ENCODE data around the gene SLC25A13. TPM values are rescaled to one million over a fixed set of nuclear protein-coding genes. Genes with fewer than 3 reads are reported as not detected.

The SLC25A13 gene
- total RNA-seq, 1 donor from 2014 or later = 96.4 TPM

GRCh38 chr7:96216373-96216772, 105.5 kb downstream of the SLC25A13 start:
- DNase-seq (ENCODE audit: low spot score) = no peak
- no peak for ATAC-seq

- ATAC-seq (peak; percentile 61), DNase-seq (ENCODE audit: low spot score) (no peak)
Measured at GRCh38 chr7:96212474-96212873, 109.4 kb downstream of the SLC25A13 start.

GRCh38 chr7:96211954-96212353, 109.9 kb downstream of the SLC25A13 start:
- DNase-seq (ENCODE audit: low spot score) (no peak), ATAC-seq (peak; percentile 66)

- peak; percentile 41 for ATAC-seq
- DNase-seq (ENCODE audit: low spot score) = no peak
Measured at GRCh38 chr7:96205665-96206064, 116.2 kb downstream of the SLC25A13 start.

DNA sequence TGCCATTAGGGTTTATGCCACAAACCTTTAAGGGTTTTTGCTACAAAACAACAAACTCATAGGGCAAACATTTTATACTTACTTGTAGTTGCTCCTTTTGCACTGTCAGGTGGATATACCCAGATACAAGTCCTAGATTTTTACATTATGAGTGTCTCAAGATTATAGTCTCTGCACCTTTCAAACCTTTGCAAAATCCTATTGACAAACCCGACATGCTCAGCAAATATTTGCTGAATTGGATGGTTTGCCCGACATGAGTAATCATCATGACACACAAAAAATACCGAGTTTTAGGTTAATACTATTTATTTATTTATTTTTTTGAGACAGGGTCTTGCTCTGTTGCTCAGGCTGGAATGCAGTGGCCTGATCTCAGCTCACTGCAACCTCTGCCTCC, 117.3 kb downstream of the SLC25A13 start:
- no peak for ATAC-seq
- DNase-seq (ENCODE audit: low spot score) = no peak

DNA sequence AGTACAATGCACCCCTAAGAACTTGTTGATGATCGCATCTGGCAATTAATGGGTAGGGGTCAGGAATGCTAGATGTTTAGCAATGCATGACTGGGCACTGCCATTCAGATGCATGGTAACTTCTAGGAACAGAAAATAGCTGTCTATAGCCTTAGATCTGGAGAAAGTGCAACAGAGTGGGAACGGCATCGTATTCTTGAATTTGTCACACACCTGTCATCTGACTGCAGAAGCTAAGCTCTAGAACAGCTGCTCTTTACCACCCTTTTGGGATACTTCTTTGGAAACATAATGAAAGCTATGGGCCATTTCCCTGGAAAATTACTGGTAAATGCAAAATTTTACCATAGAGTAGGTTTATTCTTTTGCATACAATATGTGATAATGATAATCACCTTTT, 118.1 kb downstream of the SLC25A13 start:
- DNase-seq (ENCODE audit: low spot score) (no peak), ATAC-seq (no peak)

GRCh38 chr7:96202102-96202501, 119.8 kb downstream of the SLC25A13 start:
- no peak for ATAC-seq

GRCh38 chr7:96200740-96201139, 121.2 kb downstream of the SLC25A13 start:
- DNase-seq (ENCODE audit: low spot score) = no peak
- no peak for ATAC-seq

More at GRCh38 chr7:96202102-96202501, 119.8 kb downstream of the SLC25A13 start:
- DNase-seq (ENCODE audit: low spot score) = no peak

DNA sequence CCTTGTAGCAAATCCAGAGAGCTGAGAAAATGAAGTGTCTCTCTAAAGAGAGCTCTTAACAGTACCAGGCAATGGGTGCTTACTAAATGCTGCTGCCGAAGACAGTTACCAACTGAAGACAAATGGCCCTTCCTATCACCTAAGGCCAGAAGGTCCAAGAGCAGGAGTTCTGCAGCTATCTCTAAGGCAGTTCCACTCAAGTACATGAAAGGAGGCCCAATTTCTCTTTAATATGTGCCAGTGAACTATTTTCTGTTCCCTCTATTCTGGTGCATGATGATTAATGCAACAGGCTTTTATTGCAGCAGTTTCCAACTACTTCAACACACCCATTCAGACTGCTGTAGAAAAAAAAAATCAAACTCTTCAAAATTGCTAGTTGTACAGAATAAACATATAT, 122.5 kb downstream of the SLC25A13 start:
- no peak for DNase-seq (ENCODE audit: low spot score)
- no peak for ATAC-seq

- ATAC-seq (no peak), DNase-seq (ENCODE audit: low spot score) (no peak)
Measured at GRCh38 chr7:96198047-96198636, 123.8 kb downstream of the SLC25A13 start.

GRCh38 chr7:96196676-96197075, 125.2 kb downstream of the SLC25A13 start:
- DNase-seq (ENCODE audit: low spot score) = no peak
- ATAC-seq = no peak

GRCh38 chr7:96189129-96189820, 132.6 kb downstream of the SLC25A13 start:
- peak; percentile 90 for ATAC-seq
- peak; percentile 79 for DNase-seq (ENCODE audit: low spot score)

GRCh38 chr7:96188591-96188991, 133.3 kb downstream of the SLC25A13 start:
- ATAC-seq = no peak
- no peak for DNase-seq (ENCODE audit: low spot score)

GRCh38 chr7:96188174-96188581, 133.7 kb downstream of the SLC25A13 start:
- no peak for DNase-seq (ENCODE audit: low spot score)
- no peak for ATAC-seq

DNA sequence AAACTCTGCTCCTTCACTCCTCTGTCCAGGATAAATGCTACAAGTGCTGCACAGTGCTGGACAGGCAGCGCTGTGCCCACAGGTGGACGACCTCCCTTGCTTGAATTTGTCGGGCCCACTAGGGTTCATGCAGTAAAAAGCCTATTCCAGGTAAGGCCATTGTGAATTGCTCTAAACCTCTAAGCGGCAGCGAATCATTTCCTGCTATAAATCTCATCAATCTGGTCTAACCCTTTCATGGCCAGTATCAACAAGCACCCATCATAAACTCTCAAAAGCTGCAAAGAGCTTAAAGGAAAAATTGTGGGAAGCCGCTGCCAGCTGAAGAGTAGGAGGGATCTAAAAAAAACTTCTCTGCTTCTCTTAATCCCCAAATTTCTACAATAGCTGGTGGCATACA, 134.2 kb downstream of the SLC25A13 start:
- ATAC-seq = no peak
- no peak for DNase-seq (ENCODE audit: low spot score)

DNA sequence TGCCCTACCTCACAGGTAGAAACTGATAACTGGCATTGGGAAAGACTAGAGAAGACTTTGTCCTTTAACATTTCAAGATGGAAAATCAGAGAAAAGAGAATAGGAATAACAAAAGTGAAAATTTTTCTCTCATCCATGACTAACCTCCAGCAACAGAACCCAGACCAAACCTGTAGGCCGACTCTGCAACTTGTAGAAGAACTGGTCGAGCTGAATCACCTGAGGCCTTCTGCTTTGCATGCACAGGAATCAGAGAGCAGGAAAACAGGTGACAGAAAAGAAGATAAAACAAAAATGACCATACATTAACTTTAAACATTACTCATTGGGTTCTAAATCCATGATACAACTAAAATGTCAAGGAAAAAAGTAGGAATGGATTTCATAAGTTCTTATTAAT, 137.1 kb downstream of the SLC25A13 start:
- no peak for DNase-seq (ENCODE audit: low spot score)
- ATAC-seq = no peak

GRCh38 chr7:96183163-96183670, 138.7 kb downstream of the SLC25A13 start:
- peak; percentile 71 for ATAC-seq
- DNase-seq (ENCODE audit: low spot score) = no peak

DNA sequence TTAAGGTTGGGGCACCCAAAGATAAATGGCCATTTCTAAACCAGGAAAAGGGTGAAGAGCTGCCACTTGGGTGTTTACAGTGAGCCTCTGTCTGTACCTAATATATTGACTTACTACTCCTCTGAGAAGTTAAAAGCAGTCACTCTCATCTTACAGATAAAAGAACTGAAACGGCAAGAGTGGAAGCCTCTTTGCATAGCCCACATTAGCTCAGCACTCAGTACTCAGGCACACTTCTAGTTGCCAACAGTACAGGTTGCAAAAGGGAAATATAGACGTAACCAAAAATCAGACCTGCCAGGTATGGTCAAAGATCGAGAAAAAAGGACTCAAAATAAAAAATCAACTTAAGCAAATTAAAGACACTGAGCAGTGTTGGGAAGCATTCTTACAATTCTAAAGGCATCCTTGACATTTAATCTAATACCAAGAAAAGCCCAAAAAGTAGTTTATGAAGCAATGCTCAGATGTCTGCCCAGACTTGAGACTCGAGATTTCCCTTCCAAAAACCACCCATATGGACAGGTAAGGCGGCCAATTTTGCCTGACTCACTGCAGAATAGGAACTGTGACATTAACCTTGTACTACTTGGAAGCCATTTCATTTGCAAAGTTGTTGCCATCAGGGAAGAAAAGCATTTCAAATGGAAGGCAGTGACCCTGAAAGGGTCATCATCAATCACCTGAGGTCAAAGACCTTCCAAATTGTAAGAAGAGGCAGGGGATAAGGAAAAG, 139.3 kb downstream of the SLC25A13 start:
- peak; percentile 82 for ATAC-seq

GRCh38 chr7:96181174-96181573, 140.7 kb downstream of the SLC25A13 start:
- no peak for ATAC-seq
- no peak for DNase-seq (ENCODE audit: low spot score)

More for the DNA sequence above, 139.3 kb downstream of the SLC25A13 start:
- no peak for DNase-seq (ENCODE audit: low spot score)

DNA sequence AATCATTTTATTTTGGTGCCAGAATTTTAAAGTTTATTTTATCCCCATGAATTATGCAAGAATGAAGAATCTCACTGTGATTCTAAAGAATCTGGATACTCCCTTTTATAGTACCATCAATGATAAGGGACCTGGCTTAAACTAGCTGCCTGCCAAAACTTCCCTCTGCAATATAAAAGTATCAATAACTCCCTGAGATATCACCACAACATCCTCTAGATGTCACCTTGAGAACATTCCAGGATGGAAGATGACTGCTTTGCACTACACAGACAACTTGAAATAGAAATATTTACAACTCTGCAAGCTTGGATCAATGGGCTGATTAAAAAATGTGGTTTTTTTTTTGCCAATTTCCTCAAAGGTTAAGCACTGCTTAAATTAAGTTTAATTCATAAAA, 142.1 kb downstream of the SLC25A13 start:
- ATAC-seq (no peak), DNase-seq (ENCODE audit: low spot score) (no peak)

DNA sequence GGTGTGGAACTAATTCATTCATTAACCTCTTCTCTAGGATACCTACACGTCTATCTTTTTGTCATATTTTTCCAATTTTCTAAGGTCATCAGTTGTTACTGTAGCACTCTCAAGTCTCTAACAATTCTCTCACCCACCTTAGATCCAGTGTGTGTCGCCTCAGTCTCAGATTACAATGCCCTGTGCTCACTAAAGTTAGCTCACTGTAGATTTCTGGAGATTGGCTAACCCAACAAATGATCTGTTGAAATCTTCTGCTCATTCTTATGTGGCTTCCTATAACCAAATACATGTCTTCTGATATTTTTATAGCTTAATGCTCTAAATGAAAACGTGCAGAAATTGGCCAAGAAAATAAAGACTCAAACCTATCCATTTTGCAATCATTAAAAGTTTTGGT, 142.6 kb downstream of the SLC25A13 start:
- ATAC-seq = no peak
- no peak for DNase-seq (ENCODE audit: low spot score)

- DNase-seq (ENCODE audit: low spot score) (no peak), ATAC-seq (no peak)
Measured at GRCh38 chr7:96178581-96178980, 143.3 kb downstream of the SLC25A13 start.
